Astrocyte (in vitro differentiated cells and primary cell): ENCODE data around the gene KCNMA1.

Experiments used
- EZH2 ChIP-seq: IDR thresholded peaks from 2 replicates; pipeline ENCODE4 v1.6.1; 2012; ENCODE audit warnings: mild to moderate bottlenecking, low read length, inconsistent platforms; ENCODE audit not compliant: insufficient read depth
- TF ChIP-seq, protein P1 (sequence below): IDR thresholded peaks from 2 replicates; pipeline ENCODE4 v1.5.1; 2011; ENCODE audit warnings: low read depth, mild to moderate bottlenecking, inconsistent platforms, low read length, moderate library complexity; ENCODE audit not compliant: insufficient read depth

DNA sequence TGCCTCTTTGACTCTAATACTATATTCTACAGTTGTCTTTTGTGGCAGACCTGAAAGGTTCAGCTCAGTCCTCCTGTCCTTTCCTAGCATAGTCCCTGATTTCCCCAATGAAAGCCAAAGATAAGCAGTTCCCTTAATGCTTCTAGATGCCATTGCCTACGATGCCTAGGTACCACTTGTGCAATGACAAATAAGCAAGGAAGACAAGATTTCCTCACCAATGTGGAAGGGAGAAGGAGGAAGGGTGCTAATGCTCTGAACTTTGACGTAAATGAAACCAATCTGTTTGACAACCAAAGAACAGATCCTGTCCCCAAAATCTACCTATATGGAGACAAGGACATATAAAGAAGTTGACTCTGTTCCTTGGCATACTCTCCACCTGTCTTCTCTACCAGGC is 393.3 kb downstream of the KCNMA1 start:
- TF ChIP-seq, protein P1, sequence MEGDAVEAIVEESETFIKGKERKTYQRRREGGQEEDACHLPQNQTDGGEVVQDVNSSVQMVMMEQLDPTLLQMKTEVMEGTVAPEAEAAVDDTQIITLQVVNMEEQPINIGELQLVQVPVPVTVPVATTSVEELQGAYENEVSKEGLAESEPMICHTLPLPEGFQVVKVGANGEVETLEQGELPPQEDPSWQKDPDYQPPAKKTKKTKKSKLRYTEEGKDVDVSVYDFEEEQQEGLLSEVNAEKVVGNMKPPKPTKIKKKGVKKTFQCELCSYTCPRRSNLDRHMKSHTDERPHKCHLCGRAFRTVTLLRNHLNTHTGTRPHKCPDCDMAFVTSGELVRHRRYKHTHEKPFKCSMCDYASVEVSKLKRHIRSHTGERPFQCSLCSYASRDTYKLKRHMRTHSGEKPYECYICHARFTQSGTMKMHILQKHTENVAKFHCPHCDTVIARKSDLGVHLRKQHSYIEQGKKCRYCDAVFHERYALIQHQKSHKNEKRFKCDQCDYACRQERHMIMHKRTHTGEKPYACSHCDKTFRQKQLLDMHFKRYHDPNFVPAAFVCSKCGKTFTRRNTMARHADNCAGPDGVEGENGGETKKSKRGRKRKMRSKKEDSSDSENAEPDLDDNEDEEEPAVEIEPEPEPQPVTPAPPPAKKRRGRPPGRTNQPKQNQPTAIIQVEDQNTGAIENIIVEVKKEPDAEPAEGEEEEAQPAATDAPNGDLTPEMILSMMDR = no peak
- TF ChIP-seq EZH2 = no peak
